Thyroid gland (tissue), 4 donors: ENCODE results near the gene DLG2. TPM values are rescaled to one million over a fixed set of nuclear protein-coding genes. Genes with fewer than 3 reads are reported as not detected.

ENCODE experiments used
- DNase-seq, 2 donors: peaks; one replicate each; pipeline ENCODE4 v3.0.0-alpha.2; 2019
- H3K27ac ChIP-seq, 3 donors: fragments of 200-600 bp; sonication (generic); 1 replicate in 2 of 3; 2 replicates in 1 of 3; pipeline ENCODE4 v1.5.1; 2016 to 2019; ENCODE audit warnings: mild to moderate bottlenecking in 1 of 3, moderate library complexity in 1 of 3
- H3K27me3 ChIP-seq: fragments of 200-600 bp; sonication (generic); one replicate; pipeline ENCODE4 v1.5.1; 2019
- H3K36me3 ChIP-seq, 2 donors: fragments of 200-600 bp; sonication (generic); one replicate each; pipeline ENCODE4 v1.5.1; 2016 to 2019
- H3K4me1 ChIP-seq, 2 donors: fragments of 200-600 bp; sonication (generic); one replicate each; pipeline ENCODE4 v1.5.1; 2017 to 2019
- H3K4me3 ChIP-seq, 3 donors: fragments of 200-600 bp; sonication (generic); replicated peaks in 1 of 3; 1 replicate in 2 of 3; 2 replicates in 1 of 3; pipeline ENCODE4 v1.5.1; 2016; ENCODE audit warnings: mild to moderate bottlenecking in 1 of 3
- H3K9me3 ChIP-seq: fragments of 200-600 bp; sonication (generic); one replicate; pipeline ENCODE4 v1.5.1; 2017
- POLR2A ChIP-seq, 2 donors: fragments of 450-650 bp; IDR thresholded peaks; one replicate each; pipeline ENCODE4 v1.6.1; 2017; ENCODE audit warnings: antibody characterized with exemption in 2 of 2, mild to moderate bottlenecking in 2 of 2, moderate library complexity in 1 of 2
- WGBS, 2 donors: methylation state at CpG; one replicate each; pipeline ENCODE4 v1.1.5; 2017; 5-methylcytosine and 5-hydroxymethylcytosine counted together
- intact Hi-C: fragments of 100-400 bp; cut with DNase I; formaldehyde crosslinking; loops from one replicate; pipeline ENCODE4 v1.15.1; 2023
- total RNA-seq, 4 donors: library from RNA; depleted of rRNA; stranded (reverse); fragments of >200 nt; gene quantifications; one replicate each; pipeline ENCODE4 v1.2.3, GENCODE V29; 2016
- TF ChIP-seq, protein P1 (sequence below), 6 experiments: fragments of 200-600 bp in 3 of 6; fragments of 450-650 bp in 3 of 6; sonication (generic) in 3 of 6; IDR thresholded peaks; one replicate each; pipeline ENCODE4 v1.5.1; 2016 to 2019; ENCODE audit warnings: antibody characterized with exemption in 6 of 6, mild to moderate bottlenecking in 2 of 6, inconsistent platforms in 1 of 6, moderate library complexity in 1 of 6

DLG2 gene
- total RNA-seq, 4 donors from 2014 or later: 29.4 to 79.4 (median 42.4) TPM

DNA sequence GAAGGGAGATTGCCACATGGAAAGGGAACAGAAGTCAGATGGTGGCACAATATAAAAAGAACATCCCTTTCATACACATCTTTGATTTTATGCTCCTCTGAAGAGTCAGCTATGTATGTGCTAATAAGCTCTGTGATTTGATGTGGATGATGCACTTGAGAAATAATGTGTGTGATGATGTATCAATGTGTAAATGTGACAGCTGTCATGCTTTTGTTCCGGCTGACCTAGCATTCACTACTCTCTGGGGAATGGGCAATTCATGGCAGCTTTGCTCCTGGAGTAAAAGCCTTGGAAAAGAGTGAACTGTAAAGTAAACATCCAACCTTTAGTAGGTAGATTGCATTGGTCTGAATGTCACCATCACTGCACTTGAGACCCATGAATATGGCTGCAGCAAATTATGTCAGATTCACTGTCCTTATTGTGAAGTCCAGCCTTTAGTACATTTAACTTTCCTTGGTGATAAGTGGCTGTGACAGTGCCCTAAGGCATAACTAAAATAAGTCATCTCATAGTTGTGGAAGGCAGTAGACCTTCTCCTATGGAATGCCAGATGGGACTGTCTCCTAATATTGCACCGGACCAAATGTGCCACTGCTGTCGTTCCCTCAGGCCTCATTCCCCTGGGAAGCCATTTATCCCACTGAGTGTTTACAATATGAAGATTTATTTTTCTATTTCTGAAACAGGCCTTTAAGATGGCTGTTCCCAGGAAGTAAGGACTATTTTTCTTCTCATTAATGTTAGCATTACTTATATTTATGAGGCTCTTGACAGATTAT lies 2162.8 kb downstream of the DLG2 start:
- no peaks in the 10 kb centered on the region for H3K36me3 ChIP-seq
- DNase-seq: no peak
- no peak overlapping the region for H3K27ac ChIP-seq
- intact Hi-C loops: no loop called here
- H3K4me1 ChIP-seq: no peaks in the 10 kb centered on the region
- no peak overlapping the region for H3K4me3 ChIP-seq
- no peak for TF ChIP-seq POLR2A (IDR thresholded peaks at IDR 0.05)
- TF ChIP-seq, protein P1, sequence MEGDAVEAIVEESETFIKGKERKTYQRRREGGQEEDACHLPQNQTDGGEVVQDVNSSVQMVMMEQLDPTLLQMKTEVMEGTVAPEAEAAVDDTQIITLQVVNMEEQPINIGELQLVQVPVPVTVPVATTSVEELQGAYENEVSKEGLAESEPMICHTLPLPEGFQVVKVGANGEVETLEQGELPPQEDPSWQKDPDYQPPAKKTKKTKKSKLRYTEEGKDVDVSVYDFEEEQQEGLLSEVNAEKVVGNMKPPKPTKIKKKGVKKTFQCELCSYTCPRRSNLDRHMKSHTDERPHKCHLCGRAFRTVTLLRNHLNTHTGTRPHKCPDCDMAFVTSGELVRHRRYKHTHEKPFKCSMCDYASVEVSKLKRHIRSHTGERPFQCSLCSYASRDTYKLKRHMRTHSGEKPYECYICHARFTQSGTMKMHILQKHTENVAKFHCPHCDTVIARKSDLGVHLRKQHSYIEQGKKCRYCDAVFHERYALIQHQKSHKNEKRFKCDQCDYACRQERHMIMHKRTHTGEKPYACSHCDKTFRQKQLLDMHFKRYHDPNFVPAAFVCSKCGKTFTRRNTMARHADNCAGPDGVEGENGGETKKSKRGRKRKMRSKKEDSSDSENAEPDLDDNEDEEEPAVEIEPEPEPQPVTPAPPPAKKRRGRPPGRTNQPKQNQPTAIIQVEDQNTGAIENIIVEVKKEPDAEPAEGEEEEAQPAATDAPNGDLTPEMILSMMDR (IDR thresholded peaks at IDR 0.05): no peak
- WGBS, 2 donors: 90% methylated on average over 3 of the region's 3 CpGs
- no peaks in the 10 kb centered on the region for H3K27me3 ChIP-seq
- H3K9me3 ChIP-seq: no peaks in the 10 kb centered on the region

DNA sequence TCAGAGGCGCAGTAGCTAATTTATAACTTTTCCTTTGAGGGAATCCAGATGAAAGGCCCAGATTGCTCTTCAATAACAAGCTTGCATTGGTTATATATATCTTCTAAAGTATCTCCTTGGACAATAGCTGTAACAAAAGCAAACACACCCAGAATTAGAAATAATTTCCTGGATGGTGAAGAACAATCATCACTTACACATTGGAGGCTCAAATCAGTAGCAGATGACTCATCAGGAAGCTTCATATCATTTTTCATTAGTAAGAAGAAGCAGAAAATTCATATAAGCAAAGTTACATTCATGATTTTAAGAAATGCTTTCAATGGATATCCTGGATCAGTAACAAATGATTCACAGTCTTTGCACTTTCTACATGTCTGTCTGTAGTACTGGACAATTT lies 2167.3 kb downstream of the DLG2 start:
- Histone ChIP-seq H3K27ac (no peak overlapping the region), H3K9me3 (no peaks in the 10 kb centered on the region), H3K4me3 (no peak overlapping the region), H3K36me3 (no peaks in the 10 kb centered on the region), H3K4me1 (no peaks in the 10 kb centered on the region), H3K27me3 (no peaks in the 10 kb centered on the region)
- intact Hi-C loops: no loop called here
- 84 to 92% methylated on average over 1 of the region's 1 CpG for WGBS, 2 donors
- TF ChIP-seq POLR2A (IDR thresholded peaks at IDR 0.05): no peak
- TF ChIP-seq, protein P1 (IDR thresholded peaks at IDR 0.05): no peak
- no peak for DNase-seq

DNA sequence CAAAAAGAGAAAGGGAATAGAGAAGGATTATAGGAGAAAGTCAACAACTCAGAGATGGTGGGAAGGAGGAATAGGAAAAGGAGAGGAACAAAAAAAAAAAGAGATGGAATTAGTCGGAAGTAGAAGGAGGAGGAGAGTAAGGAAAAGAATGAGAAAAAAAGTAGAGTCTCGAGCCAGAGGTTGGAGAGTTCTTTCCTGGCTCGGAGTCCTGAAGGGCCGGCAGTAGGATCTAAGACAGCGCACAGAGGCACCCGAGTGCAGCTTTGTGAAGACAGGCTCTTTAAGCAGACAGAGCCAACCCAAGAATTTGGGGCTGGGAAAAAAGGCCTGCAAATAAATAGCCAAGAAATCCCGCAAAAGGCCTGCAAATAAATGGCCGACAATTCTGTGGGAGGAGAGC lies 2170.6 kb downstream of the DLG2 start:
- WGBS, 2 donors: 75 to 85% methylated on average over 8 of the region's 8 CpGs
- Histone ChIP-seq H3K27ac (no peak overlapping the region), H3K36me3 (no peaks in the 10 kb centered on the region), H3K27me3 (no peaks in the 10 kb centered on the region), H3K4me3 (no peak overlapping the region), H3K4me1 (no peaks in the 10 kb centered on the region), H3K9me3 (no peaks in the 10 kb centered on the region)
- no peak for DNase-seq
- intact Hi-C loops: no loop called here
- no peak for TF ChIP-seq POLR2A (IDR thresholded peaks at IDR 0.05)
- TF ChIP-seq, protein P1 (IDR thresholded peaks at IDR 0.05): no peak

DNA sequence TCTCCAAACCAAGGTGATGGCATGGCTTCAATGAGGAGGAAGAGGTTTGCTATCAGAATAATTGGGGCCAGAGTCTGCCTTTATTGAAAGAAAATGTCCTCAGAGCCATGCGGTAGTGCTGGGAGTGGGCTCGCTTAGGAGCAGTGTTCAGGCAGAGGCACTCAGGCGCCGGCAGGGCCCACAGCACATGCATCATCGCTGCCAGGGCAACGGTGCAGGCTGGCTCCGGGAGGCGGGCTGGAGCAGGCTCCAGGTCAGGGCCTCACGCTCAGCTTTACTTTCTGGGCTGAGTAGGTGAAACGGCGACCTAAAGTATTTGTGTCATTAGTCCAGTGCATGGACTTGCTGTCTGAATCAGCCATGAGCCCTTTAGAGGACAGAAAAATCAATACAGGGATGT lies 2171.1 kb downstream of the DLG2 start:
- no peaks in the 10 kb centered on the region for H3K4me1 ChIP-seq
- H3K27ac ChIP-seq: no peak overlapping the region
- peak; percentile 50 to 53 for DNase-seq
- WGBS, 2 donors: 42 to 59% methylated on average over 11 of the region's 11 CpGs
- H3K4me3 ChIP-seq: no peak overlapping the region
- no peaks in the 10 kb centered on the region for H3K9me3 ChIP-seq
- H3K36me3 ChIP-seq: no peaks in the 10 kb centered on the region
- H3K27me3 ChIP-seq: no peaks in the 10 kb centered on the region
- TF ChIP-seq, protein P1 (IDR thresholded peaks at IDR 0.05): no peak
- TF ChIP-seq POLR2A (IDR thresholded peaks at IDR 0.05): no peak
- intact Hi-C loops: no loop called here

DNA sequence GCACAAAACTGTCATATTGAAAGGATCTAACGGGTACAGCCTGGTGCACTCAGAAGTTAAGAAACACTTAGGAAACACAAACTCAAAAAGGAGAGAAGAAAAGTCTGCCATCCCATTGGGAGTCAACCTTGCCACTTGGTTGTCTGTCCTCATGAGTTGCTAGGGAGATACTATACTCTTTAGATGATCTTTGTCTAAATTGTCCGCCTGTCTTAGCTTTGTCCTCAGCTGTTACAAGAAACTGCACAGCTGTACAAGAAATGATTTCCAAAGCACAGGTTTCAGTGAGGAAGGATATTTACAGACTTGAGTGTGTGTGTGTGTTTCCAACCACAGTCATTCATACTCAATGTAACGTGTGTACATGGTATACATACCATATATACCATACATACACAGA lies 2171.8 kb downstream of the DLG2 start:
- Histone ChIP-seq H3K27ac (no peak overlapping the region), H3K4me1 (no peaks in the 10 kb centered on the region), H3K36me3 (no peaks in the 10 kb centered on the region), H3K9me3 (no peaks in the 10 kb centered on the region), H3K4me3 (no peak overlapping the region), H3K27me3 (no peaks in the 10 kb centered on the region)
- no peak for DNase-seq
- TF ChIP-seq, protein P1 (IDR thresholded peaks at IDR 0.05): no peak
- TF ChIP-seq POLR2A (IDR thresholded peaks at IDR 0.05): no peak
- WGBS, 2 donors: 86 to 88% methylated on average over 3 of the region's 3 CpGs
- intact Hi-C loops: no loop called here
